ENCODE measurements around the gene IWS1. TPM values are rescaled to one million over a fixed set of nuclear protein-coding genes. Genes with fewer than 3 reads are reported as not detected.

The IWS1 gene
- total and polyA plus RNA-seq, 9 of the 15 experiments (the other 6 are each of a cell fraction or from before 2014, with no cell fraction given) = 20.8 to 67.2 (median 46.6) TPM

DNA sequence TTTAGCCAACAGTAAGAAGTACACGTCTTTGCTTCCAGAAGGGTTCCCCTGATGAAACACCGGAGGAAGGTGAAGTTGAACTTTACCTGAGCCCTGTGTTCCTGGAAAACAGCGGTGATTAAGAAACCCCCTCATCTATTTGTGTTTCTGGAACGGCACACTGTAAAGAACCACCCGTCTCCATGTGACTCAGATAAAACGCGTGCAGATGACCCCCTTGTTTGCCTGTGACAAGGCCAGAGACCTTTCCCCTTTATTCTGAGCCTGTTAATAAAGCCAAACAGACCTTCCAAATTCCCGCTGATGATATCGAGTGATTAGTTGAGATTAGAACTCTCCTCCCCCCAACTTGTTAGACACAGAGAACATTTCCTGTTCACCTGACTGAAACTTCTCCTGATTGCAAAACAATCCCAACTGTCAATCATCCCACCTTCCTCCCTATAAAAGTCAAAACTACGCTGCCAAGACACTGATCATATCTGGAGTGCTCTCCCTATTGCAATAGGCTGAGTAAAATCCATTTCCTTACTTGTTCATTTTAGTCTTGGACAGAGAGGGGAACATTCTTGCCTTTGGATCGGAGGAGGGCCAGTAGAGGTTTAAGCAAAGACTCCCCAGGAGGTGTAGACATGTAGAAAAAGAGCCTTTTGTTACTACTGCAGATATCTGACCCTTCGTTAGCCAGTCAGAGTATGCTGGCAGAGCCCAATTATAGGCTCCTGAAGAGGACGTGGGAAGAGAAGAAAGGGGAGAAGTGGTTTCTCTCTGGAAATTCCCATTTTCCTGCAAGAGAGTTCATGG is 914 bp upstream of the IWS1 start (continued):
- TF ChIP-seq, protein P1, sequence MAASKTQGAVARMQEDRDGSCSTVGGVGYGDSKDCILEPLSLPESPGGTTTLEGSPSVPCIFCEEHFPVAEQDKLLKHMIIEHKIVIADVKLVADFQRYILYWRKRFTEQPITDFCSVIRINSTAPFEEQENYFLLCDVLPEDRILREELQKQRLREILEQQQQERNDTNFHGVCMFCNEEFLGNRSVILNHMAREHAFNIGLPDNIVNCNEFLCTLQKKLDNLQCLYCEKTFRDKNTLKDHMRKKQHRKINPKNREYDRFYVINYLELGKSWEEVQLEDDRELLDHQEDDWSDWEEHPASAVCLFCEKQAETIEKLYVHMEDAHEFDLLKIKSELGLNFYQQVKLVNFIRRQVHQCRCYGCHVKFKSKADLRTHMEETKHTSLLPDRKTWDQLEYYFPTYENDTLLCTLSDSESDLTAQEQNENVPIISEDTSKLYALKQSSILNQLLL (CRISPR knock-in tag; IDR thresholded peaks at IDR 0.05; ENCODE audit: borderline replicate concordance) = no peak
- TF ChIP-seq, protein P2, sequence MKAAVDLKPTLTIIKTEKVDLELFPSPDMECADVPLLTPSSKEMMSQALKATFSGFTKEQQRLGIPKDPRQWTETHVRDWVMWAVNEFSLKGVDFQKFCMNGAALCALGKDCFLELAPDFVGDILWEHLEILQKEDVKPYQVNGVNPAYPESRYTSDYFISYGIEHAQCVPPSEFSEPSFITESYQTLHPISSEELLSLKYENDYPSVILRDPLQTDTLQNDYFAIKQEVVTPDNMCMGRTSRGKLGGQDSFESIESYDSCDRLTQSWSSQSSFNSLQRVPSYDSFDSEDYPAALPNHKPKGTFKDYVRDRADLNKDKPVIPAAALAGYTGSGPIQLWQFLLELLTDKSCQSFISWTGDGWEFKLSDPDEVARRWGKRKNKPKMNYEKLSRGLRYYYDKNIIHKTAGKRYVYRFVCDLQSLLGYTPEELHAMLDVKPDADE (conservative IDR thresholded peaks at IDR 0.05; ENCODE audit: control insufficient read depth, low read depth, low read length) = no peak
- TF ChIP-seq LEF1 (IDR thresholded peaks at IDR 0.05) (0 out of 2 replicates have a peak, but pooled peaks have one; percentile 32), BCOR (IDR thresholded peaks at IDR 0.05) (no peak), PHF20 (IDR thresholded peaks at IDR 0.05; ENCODE audit: partially characterized antibody) (no peak), ZNF79 (CRISPR knock-in tag; IDR thresholded peaks at IDR 0.05; ENCODE audit: low read depth) (no peak), HDAC6 (IDR thresholded peaks at IDR 0.05; ENCODE audit: low read depth, low read length) (no peak), SMC3 (conservative IDR thresholded peaks at IDR 0.05; ENCODE audit: insufficient read depth, low read depth, low read length) (no peak), TOE1 (IDR thresholded peaks at IDR 0.05; ENCODE audit: borderline replicate concordance) (peak; percentile 22; the same call in 1 of the 2 replicates), TOE1 (CRISPR knock-in tag; IDR thresholded peaks at IDR 0.05; ENCODE audit: borderline replicate concordance, low read depth) (no peak), GATAD2A (IDR thresholded peaks at IDR 0.05) (no peak), FOXJ2 (tag; IDR thresholded peaks at IDR 0.05) (no peak; the same call in 1 of the 2 replicates), ZNF263 (CRISPR knock-in tag; IDR thresholded peaks at IDR 0.05; ENCODE audit: borderline replicate concordance) (0 out of 2 replicates have a peak, but pooled peaks have one; percentile 31), PPARD (CRISPR knock-in tag; IDR thresholded peaks at IDR 0.05) (no peak), ZNF316 (IDR thresholded peaks at IDR 0.05) (no peak), RB1 (IDR thresholded peaks at IDR 0.05; ENCODE audit: low read depth) (no peak), HDGF (IDR thresholded peaks at IDR 0.05) (no peak), NCOA1 (IDR thresholded peaks at IDR 0.05; ENCODE audit: low read depth) (no peak), ZNF274 (IDR thresholded peaks at IDR 0.05; ENCODE audit: borderline replicate concordance, low read depth, low read length) (no peak), TCFL5 (CRISPR knock-in tag; conservative IDR thresholded peaks at IDR 0.05) (no peak), ZBED1 (IDR thresholded peaks at IDR 0.05) (no peak), SMARCE1 (IDR thresholded peaks at IDR 0.05) (0 out of 2 replicates have a peak, but pooled peaks have one; percentile 22), NBN (IDR thresholded peaks at IDR 0.05; ENCODE audit: low read depth) (no peak), ARHGAP35 (IDR thresholded peaks at IDR 0.05; ENCODE audit: partially characterized antibody) (no peak), ZNF140 (CRISPR knock-in tag; IDR thresholded peaks at IDR 0.05) (no peak)
- TF ChIP-seq, protein P3, sequence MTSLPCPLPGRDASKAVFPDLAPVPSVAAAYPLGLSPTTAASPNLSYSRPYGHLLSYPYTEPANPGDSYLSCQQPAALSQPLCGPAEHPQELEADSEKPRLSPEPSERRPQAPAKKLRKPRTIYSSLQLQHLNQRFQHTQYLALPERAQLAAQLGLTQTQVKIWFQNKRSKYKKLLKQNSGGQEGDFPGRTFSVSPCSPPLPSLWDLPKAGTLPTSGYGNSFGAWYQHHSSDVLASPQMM (CRISPR knock-in tag; IDR thresholded peaks at IDR 0.05) = no peak
- TF ChIP-seq, protein P4, sequence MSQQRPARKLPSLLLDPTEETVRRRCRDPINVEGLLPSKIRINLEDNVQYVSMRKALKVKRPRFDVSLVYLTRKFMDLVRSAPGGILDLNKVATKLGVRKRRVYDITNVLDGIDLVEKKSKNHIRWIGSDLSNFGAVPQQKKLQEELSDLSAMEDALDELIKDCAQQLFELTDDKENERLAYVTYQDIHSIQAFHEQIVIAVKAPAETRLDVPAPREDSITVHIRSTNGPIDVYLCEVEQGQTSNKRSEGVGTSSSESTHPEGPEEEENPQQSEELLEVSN (IDR thresholded peaks at IDR 0.05; ENCODE audit: borderline replicate concordance in 1 of 2, extremely low read depth in 1 of 2, insufficient read depth in 1 of 2, insufficient read length in 1 of 2, low read depth in 1 of 2, low read length in 1 of 2, poor library complexity in 1 of 2, severe bottlenecking in 1 of 2) = no peak
